ENCODE data around the gene MOB1B. TPM values are rescaled to one million over a fixed set of nuclear protein-coding genes. Genes with fewer than 3 reads are reported as not detected.

The MOB1B gene
- total and polyA plus RNA-seq, 10 of the 15 experiments (the other 5 are each of a cell fraction or from before 2014, with no cell fraction given), result 1.9 to 11.4 (median 6.1) TPM

GRCh38 chr4:70895405-70895804 lies 6.8 kb upstream of the MOB1B start:
- CTCF ChIA-PET, result no interaction called here
- H4K20me1 ChIP-seq (ENCODE audit: control insufficient read depth, insufficient read depth), result no peaks in the 10 kb centered on the region
- FAIRE-seq (no peak), DNase-seq (ENCODE audit: low read depth, low spot score) (no peak), ATAC-seq (peak; percentile 41)
- POLR2A ChIA-PET, result no interaction called here
- H3K79me2 ChIP-seq (ENCODE audit: control insufficient read depth, insufficient read depth, low read length), result no peaks in the 10 kb centered on the region
- RAD21 ChIA-PET (ENCODE audit: unreplicated experiment), result interaction anchor here (1.0 kb wide), 1 partner anchor 10 kb away, joined by 4 read pairs; no protein-coding TSS in a partner anchor
- no peak overlapping the region for H3K9ac ChIP-seq (ENCODE audit: control insufficient read depth, insufficient read depth, low read length)
- H3K9me3 ChIP-seq (replicated peaks; ENCODE audit: control insufficient read depth, insufficient read depth, low read length), result no peaks in the 10 kb centered on the region
- WGBS (ENCODE audit: insufficient coverage, insufficient replicate concordance, low lambda C conversion rate, missing lambda C conversion rate), result 28% methylated on average over 2 of the region's 2 CpGs
- H2AFZ ChIP-seq (ENCODE audit: control insufficient read depth, low read depth, low read length), result no peak overlapping the region
- H3K4me2 ChIP-seq (ENCODE audit: control insufficient read depth, insufficient read depth), result no peak overlapping the region
- SMC1A ChIA-PET (ENCODE audit: uncharacterized antibody, unreplicated experiment), result no interaction called here
- no peaks in the 10 kb centered on the region; a peak in 1 of 4 replicates for H3K27me3 ChIP-seq (replicated peaks in 1 of 2; ENCODE audit: control insufficient read depth in 2 of 2, insufficient read depth in 2 of 2, low read length in 1 of 2)
- no peak overlapping the region for H3K27ac ChIP-seq (ENCODE audit: control insufficient read depth, insufficient read depth)
- H3K4me3 ChIP-seq, result no peak overlapping the region
- BruUV-seq (replicated peaks), result no TSS peak
- no peaks in the 10 kb centered on the region for H3K36me3 ChIP-seq (ENCODE audit: control insufficient read depth in 2 of 2, insufficient read depth in 2 of 2, low read length in 1 of 2)
- intact Hi-C loops (cut with micrococcal nuclease; ENCODE audit: unreplicated experiment) (no loop called here), in situ Hi-C loops (cut with MboI) (no loop called here)
- no peaks in the 10 kb centered on the region for H3K4me1 ChIP-seq (ENCODE audit: control insufficient read depth, insufficient read depth, low read length)
- TF ChIP-seq NFIC (IDR thresholded peaks at IDR 0.05; ENCODE audit: low read depth, low read length) (no peak), REST (IDR thresholded peaks at IDR 0.05; ENCODE audit: low read depth, low read length) (no peak), SRF (IDR thresholded peaks at IDR 0.05; ENCODE audit: low read depth in 2 of 2, low read length in 2 of 2) (no peak), CREB1 (IDR thresholded peaks at IDR 0.05; ENCODE audit: low read depth) (no peak), BCL3 (IDR thresholded peaks at IDR 0.05; ENCODE audit: borderline replicate concordance, insufficient read depth, low read depth, low read length, poor library complexity, severe bottlenecking) (no peak), CBFB (IDR thresholded peaks at IDR 0.05; ENCODE audit: low read depth) (no peak), NKRF (conservative IDR thresholded peaks at IDR 0.05) (no peak), SMAD5 (IDR thresholded peaks at IDR 0.05; ENCODE audit: low read depth) (no peak), ZBTB4 (CRISPR knock-in tag; IDR thresholded peaks at IDR 0.05) (no peak), ZNF217 (IDR thresholded peaks at IDR 0.05) (no peak), RUNX3 (IDR thresholded peaks at IDR 0.05; ENCODE audit: low read length) (no peak), MXI1 (IDR thresholded peaks at IDR 0.05; ENCODE audit: low read depth, low read length) (no peak), MTA2 (IDR thresholded peaks at IDR 0.05; ENCODE audit: low read depth) (no peak)
